ENCODE results near the gene FCN3. TPM values are rescaled to one million over a fixed set of nuclear protein-coding genes. Genes with fewer than 3 reads are reported as not detected.

FCN3 gene
- total RNA-seq, 2 experiments from 2014 or later: not detected

GRCh38 chr1:27353629-27354028, 21.0 kb downstream of the FCN3 start:
- no peak overlapping the region for H3K4me2 ChIP-seq (ENCODE audit: low read length)
- H3K27ac ChIP-seq (ENCODE audit: low read depth, low read length, poor library complexity, severe bottlenecking): no peak overlapping the region
- no peak overlapping the region for H2AFZ ChIP-seq (ENCODE audit: low read length)
- H3K9me2 ChIP-seq (ENCODE audit: insufficient read depth, low read length): no peaks in the 10 kb centered on the region
- H3K9me3 ChIP-seq (ENCODE audit: low read length): no peaks in the 10 kb centered on the region
- ChIA-PET POLR2A (no interaction called here), CTCF (ENCODE audit: unreplicated experiment) (no interaction called here)
- no peak overlapping the region for H3K4me3 ChIP-seq (ENCODE audit: low read depth, low read length, poor library complexity, severe bottlenecking)
- H3K4me1 ChIP-seq (ENCODE audit: insufficient read depth, low read length, poor library complexity, severe bottlenecking): peaks cover 31% of the 10 kb centered on the region
- no peaks in the 10 kb centered on the region for H3K36me3 ChIP-seq (ENCODE audit: insufficient read depth, low read length)
- H3K79me2 ChIP-seq (ENCODE audit: insufficient read depth, low read depth, low read length): no peaks in the 10 kb centered on the region
- no TSS peak for BruUV-seq (replicated peaks)
- intact Hi-C loops (cut with micrococcal nuclease; ENCODE audit: unreplicated experiment): loop anchor here (10.0 kb wide), 1 partner anchor 49 kb away; no protein-coding TSS in a partner anchor
- no peak for TF ChIP-seq EZH2phosphoT487 (IDR thresholded peaks at IDR 0.05; ENCODE audit: borderline replicate concordance, low read depth, low read length)
- no peak for TF ChIP-seq CTCF (conservative IDR thresholded peaks at IDR 0.05; ENCODE audit: low read length)
- DNase-seq (ENCODE audit: low spot score): no peak
- no peaks in the 10 kb centered on the region for H4K20me1 ChIP-seq (ENCODE audit: insufficient read depth, low read length)

GRCh38 chr1:27353166-27353565, 21.5 kb downstream of the FCN3 start:
- Histone ChIP-seq H3K9me2 (ENCODE audit: insufficient read depth, low read length) (no peaks in the 10 kb centered on the region), H2AFZ (ENCODE audit: low read length) (no peak overlapping the region), H3K79me2 (ENCODE audit: insufficient read depth, low read depth, low read length) (no peaks in the 10 kb centered on the region), H3K27ac (ENCODE audit: low read depth, low read length, poor library complexity, severe bottlenecking) (no peak overlapping the region), H3K4me1 (ENCODE audit: insufficient read depth, low read length, poor library complexity, severe bottlenecking) (peaks cover 31% of the 10 kb centered on the region), H3K4me2 (ENCODE audit: low read length) (no peak overlapping the region), H4K20me1 (ENCODE audit: insufficient read depth, low read length) (no peaks in the 10 kb centered on the region), H3K4me3 (ENCODE audit: low read depth, low read length, poor library complexity, severe bottlenecking) (no peak overlapping the region), H3K36me3 (ENCODE audit: insufficient read depth, low read length) (no peaks in the 10 kb centered on the region), H3K9me3 (ENCODE audit: low read length) (no peaks in the 10 kb centered on the region)
- POLR2A ChIA-PET: no interaction called here
- CTCF ChIA-PET (ENCODE audit: unreplicated experiment): no interaction called here
- intact Hi-C loops (cut with micrococcal nuclease; ENCODE audit: unreplicated experiment): loop anchor here (10.0 kb wide), 1 partner anchor 48 kb away; no protein-coding TSS in a partner anchor
- TF ChIP-seq CTCF (conservative IDR thresholded peaks at IDR 0.05; ENCODE audit: low read length) (no peak), EZH2phosphoT487 (IDR thresholded peaks at IDR 0.05; ENCODE audit: borderline replicate concordance, low read depth, low read length) (no peak)
- BruUV-seq (replicated peaks): no TSS peak
- DNase-seq (ENCODE audit: low spot score): no peak

- CTCF ChIA-PET (ENCODE audit: unreplicated experiment): no interaction called here
- POLR2A ChIA-PET: no interaction called here
- no peaks in the 10 kb centered on the region for H3K9me3 ChIP-seq (ENCODE audit: low read length)
- no peaks in the 10 kb centered on the region for H3K9me2 ChIP-seq (ENCODE audit: insufficient read depth, low read length)
- H3K4me2 ChIP-seq (ENCODE audit: low read length): no peak overlapping the region
- no TSS peak for BruUV-seq (replicated peaks)
- peaks cover 17% of the 10 kb centered on the region for H3K4me1 ChIP-seq (ENCODE audit: insufficient read depth, low read length, poor library complexity, severe bottlenecking)
- intact Hi-C loops (cut with micrococcal nuclease; ENCODE audit: unreplicated experiment): loop anchor here (10.0 kb wide), 1 partner anchor 47 kb away; no protein-coding TSS in a partner anchor
- no peak overlapping the region for H3K4me3 ChIP-seq (ENCODE audit: low read depth, low read length, poor library complexity, severe bottlenecking)
- DNase-seq (ENCODE audit: low spot score): no peak
- H3K36me3 ChIP-seq (ENCODE audit: insufficient read depth, low read length): peaks cover 3% of the 10 kb centered on the region; the same call in 1 of the 2 replicates
- H4K20me1 ChIP-seq (ENCODE audit: insufficient read depth, low read length): no peaks in the 10 kb centered on the region
- H3K27ac ChIP-seq (ENCODE audit: low read depth, low read length, poor library complexity, severe bottlenecking): no peak overlapping the region
- no peak overlapping the region for H2AFZ ChIP-seq (ENCODE audit: low read length)
- no peaks in the 10 kb centered on the region for H3K79me2 ChIP-seq (ENCODE audit: insufficient read depth, low read depth, low read length)
- TF ChIP-seq EZH2phosphoT487 (IDR thresholded peaks at IDR 0.05; ENCODE audit: borderline replicate concordance, low read depth, low read length) (no peak), CTCF (conservative IDR thresholded peaks at IDR 0.05; ENCODE audit: low read length) (no peak)
Observed at GRCh38 chr1:27351541-27352107, 23.0 kb downstream of the FCN3 start.
